ENCODE measurements around the gene SYNE3.

DNA sequence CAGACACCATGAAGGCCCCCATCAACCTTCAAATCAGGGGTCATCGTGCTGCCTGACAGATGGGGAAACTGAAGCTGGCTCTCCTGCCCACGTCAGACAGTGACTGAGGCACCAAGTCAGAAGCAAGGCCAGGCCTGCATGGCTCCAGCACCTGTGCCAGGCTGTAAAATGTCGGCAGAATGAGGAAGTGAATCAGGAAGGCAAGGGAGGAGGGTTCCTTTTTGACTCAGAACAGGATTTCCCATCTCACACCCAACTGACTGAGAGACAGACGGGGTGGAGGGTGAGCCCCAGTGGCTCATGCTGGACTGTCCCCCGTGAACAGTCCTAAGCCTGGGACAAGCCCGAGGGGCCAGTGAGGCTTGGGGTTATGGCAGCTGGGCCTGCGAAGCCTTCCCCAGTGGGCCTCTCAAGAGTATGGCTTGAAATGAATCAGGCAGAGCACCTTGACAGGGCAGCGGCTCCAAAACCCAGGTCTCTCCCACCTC is 20.9 kb downstream of the SYNE3 start:
- TF ChIP-seq, protein P1, sequence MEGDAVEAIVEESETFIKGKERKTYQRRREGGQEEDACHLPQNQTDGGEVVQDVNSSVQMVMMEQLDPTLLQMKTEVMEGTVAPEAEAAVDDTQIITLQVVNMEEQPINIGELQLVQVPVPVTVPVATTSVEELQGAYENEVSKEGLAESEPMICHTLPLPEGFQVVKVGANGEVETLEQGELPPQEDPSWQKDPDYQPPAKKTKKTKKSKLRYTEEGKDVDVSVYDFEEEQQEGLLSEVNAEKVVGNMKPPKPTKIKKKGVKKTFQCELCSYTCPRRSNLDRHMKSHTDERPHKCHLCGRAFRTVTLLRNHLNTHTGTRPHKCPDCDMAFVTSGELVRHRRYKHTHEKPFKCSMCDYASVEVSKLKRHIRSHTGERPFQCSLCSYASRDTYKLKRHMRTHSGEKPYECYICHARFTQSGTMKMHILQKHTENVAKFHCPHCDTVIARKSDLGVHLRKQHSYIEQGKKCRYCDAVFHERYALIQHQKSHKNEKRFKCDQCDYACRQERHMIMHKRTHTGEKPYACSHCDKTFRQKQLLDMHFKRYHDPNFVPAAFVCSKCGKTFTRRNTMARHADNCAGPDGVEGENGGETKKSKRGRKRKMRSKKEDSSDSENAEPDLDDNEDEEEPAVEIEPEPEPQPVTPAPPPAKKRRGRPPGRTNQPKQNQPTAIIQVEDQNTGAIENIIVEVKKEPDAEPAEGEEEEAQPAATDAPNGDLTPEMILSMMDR (conservative IDR thresholded peaks at IDR 0.05 in 1 of 2, IDR thresholded peaks at IDR 0.05 in 1 of 2; ENCODE audit: low read depth in 1 of 2, low read length in 2 of 2) = no peak
- no peak for TF ChIP-seq EZH2 (IDR thresholded peaks at IDR 0.05; ENCODE audit: low read length, missing control alignments)
